ENCODE measurements around the gene KCNJ6. TPM values are rescaled to one million over a fixed set of nuclear protein-coding genes. Genes with fewer than 3 reads are reported as not detected.

Gene KCNJ6
- total and polyA plus RNA-seq, 10 of the 15 experiments (the other 5 are each of a cell fraction or from before 2014, with no cell fraction given) = 0.03 to 0.07 (median 0.04) TPM; not detected in 7

DNA sequence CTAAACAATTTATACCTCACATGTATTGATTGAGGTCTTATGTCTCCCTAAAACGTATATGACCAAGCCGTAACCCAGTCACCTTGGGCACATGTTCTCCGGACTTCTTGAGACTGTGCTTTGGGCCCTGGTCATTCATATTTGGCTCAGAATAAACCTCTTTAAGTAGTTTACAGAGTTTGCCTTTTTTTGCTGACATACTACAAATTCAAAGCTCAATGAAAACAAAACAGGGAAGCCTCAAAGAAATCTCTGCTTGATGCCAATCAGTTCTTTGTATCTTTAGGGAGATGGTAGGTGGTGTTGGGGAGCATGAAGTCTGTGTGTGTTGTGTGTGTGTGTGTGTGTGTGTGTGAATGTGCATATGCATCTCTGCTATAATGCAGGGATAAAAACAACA lies 247.0 kb downstream of the KCNJ6 start:
- ChIA-PET SMC1A (ENCODE audit: uncharacterized antibody, unreplicated experiment) (no interaction called here), POLR2A (no interaction called here), CTCF (interaction anchor here (0.5 to 1.6 kb wide), 3 partner anchors 9 to 502 kb away, joined by 3 read pairs; no protein-coding TSS in a partner anchor), RAD21 (ENCODE audit: unreplicated experiment) (no interaction called here)
- BruUV-seq (replicated peaks) = no TSS peak
- Histone ChIP-seq H3K36me3 (ENCODE audit: control insufficient read depth in 2 of 2, insufficient read depth in 2 of 2, low read length in 1 of 2) (no peaks in the 10 kb centered on the region), H3K79me2 (ENCODE audit: control insufficient read depth, insufficient read depth, low read length) (no peaks in the 10 kb centered on the region), H3K9me3 (replicated peaks; ENCODE audit: control insufficient read depth, insufficient read depth, low read length) (no peaks in the 10 kb centered on the region; the same call in 2 of the 3 replicates), H3K4me3 (no peak overlapping the region), H2AFZ (ENCODE audit: control insufficient read depth, low read depth, low read length) (no peak overlapping the region), H3K9ac (ENCODE audit: control insufficient read depth, insufficient read depth, low read length) (no peak overlapping the region), H3K4me2 (ENCODE audit: control insufficient read depth, insufficient read depth) (no peak overlapping the region), H3K4me1 (ENCODE audit: control insufficient read depth, insufficient read depth, low read length) (no peaks in the 10 kb centered on the region), H3K27me3 (replicated peaks in 1 of 2; ENCODE audit: control insufficient read depth in 2 of 2, insufficient read depth in 2 of 2, low read length in 1 of 2) (no peaks in the 10 kb centered on the region), H4K20me1 (ENCODE audit: control insufficient read depth, insufficient read depth) (no peaks in the 10 kb centered on the region), H3K27ac (ENCODE audit: control insufficient read depth, insufficient read depth) (no peak overlapping the region)
- ATAC-seq = no peak
- 81% methylated on average over 3 of the region's 3 CpGs for WGBS (ENCODE audit: insufficient coverage, insufficient replicate concordance, low lambda C conversion rate, missing lambda C conversion rate)
- in situ Hi-C loops (cut with MboI) (no loop called here), intact Hi-C loops (cut with micrococcal nuclease; ENCODE audit: unreplicated experiment) (no loop called here)
- FAIRE-seq = no peak
- TF ChIP-seq WRNIP1 (IDR thresholded peaks at IDR 0.05; ENCODE audit: borderline replicate concordance, low read depth, low read length) (no peak), ZNF207 (IDR thresholded peaks at IDR 0.05; ENCODE audit: borderline replicate concordance) (no peak)
- DNase-seq (ENCODE audit: low read depth, low spot score) = no peak

DNA sequence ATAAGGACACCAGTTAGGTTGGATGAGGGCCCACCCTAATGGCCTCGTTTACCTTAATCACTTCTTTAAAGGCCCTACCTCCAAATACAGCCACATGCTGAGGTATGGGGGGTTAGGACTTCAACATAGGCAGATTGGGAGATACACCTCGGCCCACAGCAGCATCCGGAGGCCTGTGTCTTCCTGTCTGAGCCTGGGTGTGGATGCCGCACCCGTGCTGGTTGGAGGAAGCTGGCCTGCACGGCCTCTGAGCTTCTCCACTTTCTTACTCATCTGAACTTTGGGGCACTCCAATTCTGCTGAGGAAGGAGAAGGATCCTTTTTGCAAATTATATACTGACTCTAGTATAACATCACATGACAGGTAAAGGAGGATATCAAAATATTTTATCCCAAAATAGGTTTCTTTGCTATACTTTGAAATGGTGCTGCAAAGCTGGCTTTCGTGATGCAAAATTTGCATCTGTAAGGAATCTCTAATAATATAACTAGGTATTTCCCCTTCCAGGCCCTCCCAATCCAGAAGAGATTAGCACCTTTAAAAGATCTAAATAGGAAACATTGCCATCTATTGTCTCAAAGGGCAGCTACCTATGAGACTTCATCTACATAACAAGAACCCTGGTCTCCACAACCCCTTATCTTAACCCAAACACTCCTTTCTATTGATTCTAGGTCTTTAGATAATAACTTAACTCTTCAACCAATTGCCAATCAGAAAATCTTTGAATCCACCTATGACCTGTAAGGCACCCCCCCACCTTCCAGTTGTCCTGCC lies 247.6 kb downstream of the KCNJ6 start:
- no TSS peak for BruUV-seq (replicated peaks)
- H3K79me2 ChIP-seq (ENCODE audit: control insufficient read depth, insufficient read depth, low read length) = no peaks in the 10 kb centered on the region
- H4K20me1 ChIP-seq (ENCODE audit: control insufficient read depth, insufficient read depth) = no peaks in the 10 kb centered on the region
- no peak overlapping the region for H2AFZ ChIP-seq (ENCODE audit: control insufficient read depth, low read depth, low read length)
- H3K27me3 ChIP-seq (replicated peaks in 1 of 2; ENCODE audit: control insufficient read depth in 2 of 2, insufficient read depth in 2 of 2, low read length in 1 of 2) = no peaks in the 10 kb centered on the region
- no peaks in the 10 kb centered on the region; the same call in 2 of the 3 replicates for H3K9me3 ChIP-seq (replicated peaks; ENCODE audit: control insufficient read depth, insufficient read depth, low read length)
- no peaks in the 10 kb centered on the region for H3K4me1 ChIP-seq (ENCODE audit: control insufficient read depth, insufficient read depth, low read length)
- no peak for FAIRE-seq
- H3K9ac ChIP-seq (ENCODE audit: control insufficient read depth, insufficient read depth, low read length) = no peak overlapping the region
- H3K36me3 ChIP-seq (ENCODE audit: control insufficient read depth in 2 of 2, insufficient read depth in 2 of 2, low read length in 1 of 2) = no peaks in the 10 kb centered on the region
- ChIA-PET SMC1A (ENCODE audit: uncharacterized antibody, unreplicated experiment) (no interaction called here), RAD21 (ENCODE audit: unreplicated experiment) (no interaction called here), CTCF (interaction anchor here (0.5 to 1.6 kb wide), 3 partner anchors 10 to 502 kb away, joined by 3 read pairs; no protein-coding TSS in a partner anchor), POLR2A (no interaction called here)
- H3K4me2 ChIP-seq (ENCODE audit: control insufficient read depth, insufficient read depth) = no peak overlapping the region
- intact Hi-C loops (cut with micrococcal nuclease; ENCODE audit: unreplicated experiment) = no loop called here
- no peak for ATAC-seq
- WGBS (ENCODE audit: insufficient coverage, insufficient replicate concordance, low lambda C conversion rate, missing lambda C conversion rate) = 26% methylated on average over 7 of the region's 7 CpGs
- H3K4me3 ChIP-seq = no peak overlapping the region
- in situ Hi-C loops (cut with MboI) = no loop called here
- no peak for DNase-seq (ENCODE audit: low read depth, low spot score)
- no peak overlapping the region for H3K27ac ChIP-seq (ENCODE audit: control insufficient read depth, insufficient read depth)
- TF ChIP-seq, protein P1, sequence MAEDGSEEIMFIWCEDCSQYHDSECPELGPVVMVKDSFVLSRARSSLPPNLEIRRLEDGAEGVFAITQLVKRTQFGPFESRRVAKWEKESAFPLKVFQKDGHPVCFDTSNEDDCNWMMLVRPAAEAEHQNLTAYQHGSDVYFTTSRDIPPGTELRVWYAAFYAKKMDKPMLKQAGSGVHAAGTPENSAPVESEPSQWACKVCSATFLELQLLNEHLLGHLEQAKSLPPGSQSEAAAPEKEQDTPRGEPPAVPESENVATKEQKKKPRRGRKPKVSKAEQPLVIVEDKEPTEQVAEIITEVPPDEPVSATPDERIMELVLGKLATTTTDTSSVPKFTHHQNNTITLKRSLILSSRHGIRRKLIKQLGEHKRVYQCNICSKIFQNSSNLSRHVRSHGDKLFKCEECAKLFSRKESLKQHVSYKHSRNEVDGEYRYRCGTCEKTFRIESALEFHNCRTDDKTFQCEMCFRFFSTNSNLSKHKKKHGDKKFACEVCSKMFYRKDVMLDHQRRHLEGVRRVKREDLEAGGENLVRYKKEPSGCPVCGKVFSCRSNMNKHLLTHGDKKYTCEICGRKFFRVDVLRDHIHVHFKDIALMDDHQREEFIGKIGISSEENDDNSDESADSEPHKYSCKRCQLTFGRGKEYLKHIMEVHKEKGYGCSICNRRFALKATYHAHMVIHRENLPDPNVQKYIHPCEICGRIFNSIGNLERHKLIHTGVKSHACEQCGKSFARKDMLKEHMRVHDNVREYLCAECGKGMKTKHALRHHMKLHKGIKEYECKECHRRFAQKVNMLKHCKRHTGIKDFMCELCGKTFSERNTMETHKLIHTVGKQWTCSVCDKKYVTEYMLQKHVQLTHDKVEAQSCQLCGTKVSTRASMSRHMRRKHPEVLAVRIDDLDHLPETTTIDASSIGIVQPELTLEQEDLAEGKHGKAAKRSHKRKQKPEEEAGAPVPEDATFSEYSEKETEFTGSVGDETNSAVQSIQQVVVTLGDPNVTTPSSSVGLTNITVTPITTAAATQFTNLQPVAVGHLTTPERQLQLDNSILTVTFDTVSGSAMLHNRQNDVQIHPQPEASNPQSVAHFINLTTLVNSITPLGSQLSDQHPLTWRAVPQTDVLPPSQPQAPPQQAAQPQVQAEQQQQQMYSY (CRISPR knock-in tag; IDR thresholded peaks at IDR 0.05) = no peak
- TF ChIP-seq JUNB (IDR thresholded peaks at IDR 0.05) (no peak), JUND (IDR thresholded peaks at IDR 0.05; ENCODE audit: low read depth, low read length) (no peak), CHD4 (IDR thresholded peaks at IDR 0.05) (no peak), SP1 (IDR thresholded peaks at IDR 0.05; ENCODE audit: low read depth, low read length) (no peak)
- TF ChIP-seq, protein P2, sequence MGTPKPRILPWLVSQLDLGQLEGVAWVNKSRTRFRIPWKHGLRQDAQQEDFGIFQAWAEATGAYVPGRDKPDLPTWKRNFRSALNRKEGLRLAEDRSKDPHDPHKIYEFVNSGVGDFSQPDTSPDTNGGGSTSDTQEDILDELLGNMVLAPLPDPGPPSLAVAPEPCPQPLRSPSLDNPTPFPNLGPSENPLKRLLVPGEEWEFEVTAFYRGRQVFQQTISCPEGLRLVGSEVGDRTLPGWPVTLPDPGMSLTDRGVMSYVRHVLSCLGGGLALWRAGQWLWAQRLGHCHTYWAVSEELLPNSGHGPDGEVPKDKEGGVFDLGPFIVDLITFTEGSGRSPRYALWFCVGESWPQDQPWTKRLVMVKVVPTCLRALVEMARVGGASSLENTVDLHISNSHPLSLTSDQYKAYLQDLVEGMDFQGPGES (IDR thresholded peaks at IDR 0.05) = no peak

Data from GM12878 (cell line).